RWPE1 (cell line): ENCODE data around the gene GCDH.

Experiments
- CTCF ChIA-PET: fragments of 350-600 bp; sonication (Branson Sonifier 250); formaldehyde crosslinking; extraction: SDS; loops from one replicate; lab custom pipeline; 2021; lab: Yijun Ruan, JAX
- POLR2A ChIA-PET: fragments of 400-600 bp; formaldehyde crosslinking; extraction: SDS; loops from one replicate; lab custom pipeline; 2020; ENCODE audit warnings: antibody characterized with exemption; ENCODE audit not compliant: low non-redundant PET; lab: Yijun Ruan, JAX
- DNase-seq: peaks from one replicate; pipeline ENCODE4 v3.0.0; 2012; ENCODE audit warnings: low spot score
- H3K27ac ChIP-seq: fragments of 450-650 bp; 2 replicates; pipeline ENCODE4 v1.5.1; 2017
- TF ChIP-seq, protein P1 (sequence below): fragments of 450-650 bp; conservative IDR thresholded peaks from 2 replicates; pipeline ENCODE4 v1.5.1; 2017; ENCODE audit warnings: low read depth, mild to moderate bottlenecking

The GCDH gene

GRCh38 chr19:12882589-12882988, 8.4 kb upstream of the GCDH start:
- H3K27ac ChIP-seq, result peak overlapping the region; percentile 87; the same call in 1 of the 2 replicates
- CTCF ChIA-PET, result interaction anchor here (0.6 to 1.9 kb wide), 2 partner anchors 33 to 35 kb away, joined by 4 to 8 read pairs; no protein-coding TSS in a partner anchor
- POLR2A ChIA-PET, result interaction anchor here (0.6 to 0.7 kb wide), 2 partner anchors 12 to 162 kb away, joined by 3 read pairs; no protein-coding TSS in a partner anchor
- DNase-seq, result no peak
- TF ChIP-seq, protein P1, sequence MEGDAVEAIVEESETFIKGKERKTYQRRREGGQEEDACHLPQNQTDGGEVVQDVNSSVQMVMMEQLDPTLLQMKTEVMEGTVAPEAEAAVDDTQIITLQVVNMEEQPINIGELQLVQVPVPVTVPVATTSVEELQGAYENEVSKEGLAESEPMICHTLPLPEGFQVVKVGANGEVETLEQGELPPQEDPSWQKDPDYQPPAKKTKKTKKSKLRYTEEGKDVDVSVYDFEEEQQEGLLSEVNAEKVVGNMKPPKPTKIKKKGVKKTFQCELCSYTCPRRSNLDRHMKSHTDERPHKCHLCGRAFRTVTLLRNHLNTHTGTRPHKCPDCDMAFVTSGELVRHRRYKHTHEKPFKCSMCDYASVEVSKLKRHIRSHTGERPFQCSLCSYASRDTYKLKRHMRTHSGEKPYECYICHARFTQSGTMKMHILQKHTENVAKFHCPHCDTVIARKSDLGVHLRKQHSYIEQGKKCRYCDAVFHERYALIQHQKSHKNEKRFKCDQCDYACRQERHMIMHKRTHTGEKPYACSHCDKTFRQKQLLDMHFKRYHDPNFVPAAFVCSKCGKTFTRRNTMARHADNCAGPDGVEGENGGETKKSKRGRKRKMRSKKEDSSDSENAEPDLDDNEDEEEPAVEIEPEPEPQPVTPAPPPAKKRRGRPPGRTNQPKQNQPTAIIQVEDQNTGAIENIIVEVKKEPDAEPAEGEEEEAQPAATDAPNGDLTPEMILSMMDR, result no peak

GRCh38 chr19:12884202-12884601, 6.8 kb upstream of the GCDH start:
- TF ChIP-seq, protein P1, result no peak
- no peak overlapping the region; the same call in 1 of the 2 replicates for H3K27ac ChIP-seq
- CTCF ChIA-PET, result no interaction called here
- DNase-seq, result no peak
- POLR2A ChIA-PET, result no interaction called here

DNA sequence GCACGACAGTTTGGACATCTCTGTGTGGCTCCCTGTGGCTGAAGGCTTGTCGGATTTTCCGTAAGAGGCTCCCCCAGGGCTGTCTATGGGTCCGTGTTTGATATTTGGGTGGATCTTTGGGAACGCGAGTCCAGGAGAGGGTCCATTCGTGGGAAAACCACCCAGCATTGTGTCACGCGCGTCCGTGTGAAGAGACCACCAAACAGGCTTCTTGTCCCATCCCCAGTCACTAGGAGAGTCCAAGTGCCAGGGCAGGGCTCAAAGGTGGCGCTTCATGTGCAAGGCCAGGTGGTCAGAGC, 6.4 kb upstream of the GCDH start:
- ChIA-PET CTCF (interaction anchor here (0.8 to 0.9 kb wide), 3 partner anchors 21 to 40 kb away, joined by 3 to 4 read pairs (median 4); no protein-coding TSS in a partner anchor), POLR2A (no interaction called here)
- H3K27ac ChIP-seq, result peak overlapping the region; percentile 2; the same call in 1 of the 2 replicates
- TF ChIP-seq, protein P1, result no peak
- no peak for DNase-seq

DNA sequence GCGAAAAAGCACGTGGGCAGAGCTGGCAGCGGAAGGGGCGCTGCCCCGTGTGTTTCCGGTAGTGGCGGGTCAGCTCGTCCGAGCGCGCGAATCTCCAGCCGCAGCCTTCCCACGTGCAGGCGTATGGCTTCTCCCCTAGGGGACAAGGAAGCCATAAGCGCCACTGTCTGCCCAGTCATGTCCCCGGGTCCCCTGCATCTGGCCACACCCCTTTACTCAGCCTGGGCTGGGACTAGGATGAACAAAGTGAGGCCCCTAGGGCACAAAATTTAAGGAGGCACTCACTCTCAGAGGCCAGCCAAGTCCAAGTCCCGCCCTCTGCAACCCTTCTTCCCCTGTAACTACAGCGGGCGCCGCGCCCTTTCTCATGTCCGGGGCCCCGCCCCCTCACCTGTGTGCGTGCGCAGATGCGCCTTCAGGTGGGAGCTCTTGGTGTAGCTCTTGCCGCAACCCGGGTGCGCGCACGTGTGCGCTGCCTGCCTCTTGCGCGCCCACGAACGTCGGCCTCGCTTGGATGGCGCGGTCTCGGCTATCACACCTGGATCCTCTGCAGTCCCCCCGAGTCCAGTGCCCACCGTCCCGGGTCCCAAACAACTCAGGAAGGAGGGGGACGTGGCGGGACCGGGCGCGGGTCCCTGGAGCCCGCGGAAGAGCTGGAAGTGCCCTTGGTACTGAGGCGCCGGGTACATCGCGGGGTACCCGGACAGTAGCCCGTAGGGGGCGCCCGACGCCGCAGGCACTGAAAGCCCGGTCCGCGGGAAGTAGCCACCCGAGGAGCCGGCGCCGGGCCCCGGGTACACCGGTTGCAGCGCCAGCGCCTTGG, 5.8 kb upstream of the GCDH start:
- DNase-seq, result peak; percentile 66
- POLR2A ChIA-PET, result no interaction called here
- peak overlapping the region; percentile 2; the same call in 1 of the 2 replicates for H3K27ac ChIP-seq
- TF ChIP-seq, protein P1, result peak; percentile 62
- CTCF ChIA-PET, result interaction anchor here (0.6 to 1.0 kb wide), 5 partner anchors 21 to 90 kb away, joined by 3 to 5 read pairs (median 4); no protein-coding TSS in a partner anchor

GRCh38 chr19:12885749-12886650, 5.0 kb upstream of the GCDH start:
- DNase-seq, result no peak
- TF ChIP-seq, protein P1, result no peak; the same call in 1 of the 2 replicates
- CTCF ChIA-PET, result interaction anchor here (0.6 to 1.0 kb wide), 3 partner anchors 38 to 89 kb away, joined by 3 to 5 read pairs (median 4); no protein-coding TSS in a partner anchor
- POLR2A ChIA-PET, result no interaction called here
- H3K27ac ChIP-seq, result peak overlapping the region; percentile 2; the same call in 1 of the 2 replicates

- ChIA-PET CTCF (no interaction called here), POLR2A (no interaction called here)
- no peak overlapping the region for H3K27ac ChIP-seq
- no peak for DNase-seq
- TF ChIP-seq, protein P1, result no peak
These were observed 4.3 kb upstream of the GCDH start for GRCh38 chr19:12886651-12886968.
